DOHH2 (cell line): ENCODE data around the gene ROM1.
"Not testable (repeated sequence)": the region's sequence is repeated elsewhere in the genome, so short reads cannot be mapped to it uniquely, and the experiment has no call there.

Experiments
- H3F3A ChIP-seq: fragments of 200-600 bp; sonication (generic), shearing (Covaris generic); 2 replicates; pipeline ENCODE4 v1.6.0; 2016; ENCODE audit warnings: antibody characterized with exemption, mild to moderate bottlenecking; ENCODE audit not compliant: control insufficient read depth, insufficient read depth
- H3K27ac ChIP-seq: fragments of 200-600 bp; sonication (generic); 2 replicates; pipeline ENCODE4 v1.5.1; 2014; ENCODE audit warnings: low read depth, mild to moderate bottlenecking, low read length, moderate library complexity
- H3K27me3 ChIP-seq: fragments of 200-600 bp; sonication (generic); 2 replicates; pipeline ENCODE4 v1.6.1; 2014; ENCODE audit warnings: mild to moderate bottlenecking, low read length, mixed read lengths; ENCODE audit not compliant: control insufficient read depth
- H3K36me3 ChIP-seq: fragments of 200-600 bp; sonication (generic); 2 replicates; pipeline ENCODE4 v1.6.1; 2014; ENCODE audit warnings: mild to moderate bottlenecking, low read length, moderate library complexity, mixed read lengths; ENCODE audit not compliant: control insufficient read depth
- H3K4me1 ChIP-seq: fragments of 200-600 bp; sonication (generic); 2 replicates; pipeline ENCODE4 v1.6.1; 2014; ENCODE audit warnings: mild to moderate bottlenecking, low read length, mixed read lengths; ENCODE audit not compliant: control insufficient read depth
- H3K4me2 ChIP-seq: fragments of 200-600 bp; sonication (generic); 2 replicates; pipeline ENCODE4 v1.6.0; 2014; ENCODE audit warnings: mild to moderate bottlenecking, low read length, moderate library complexity
- H3K4me3 ChIP-seq: fragments of 200-600 bp; sonication (generic); 2 replicates; pipeline ENCODE4 v1.5.1; 2014; ENCODE audit warnings: mild to moderate bottlenecking, low read length, mixed read lengths
- H3K79me2 ChIP-seq: fragments of 200-600 bp; sonication (generic); 2 replicates; pipeline ENCODE4 v1.6.1; 2014; ENCODE audit warnings: mild to moderate bottlenecking, low read length, mixed read lengths; ENCODE audit not compliant: control insufficient read depth
- H3K9me2 ChIP-seq: fragments of 200-600 bp; sonication (generic); replicated peaks from 2 replicates; pipeline ENCODE4 v1.6.1; 2014; ENCODE audit warnings: mild to moderate bottlenecking, low read length, mixed read lengths; ENCODE audit not compliant: control insufficient read depth
- H3K9me3 ChIP-seq: fragments of 200-600 bp; sonication (generic); 2 replicates; pipeline ENCODE4 v1.6.1; 2014; ENCODE audit warnings: antibody characterized with exemption, low read length, mixed read lengths; ENCODE audit not compliant: control insufficient read depth, insufficient read depth
- H4K20me1 ChIP-seq: fragments of 200-600 bp; sonication (generic); 2 replicates; pipeline ENCODE4 v1.6.0; 2014; ENCODE audit warnings: low read depth, mild to moderate bottlenecking, antibody characterized with exemption, low read length, moderate library complexity; ENCODE audit not compliant: control insufficient read depth, insufficient read depth
- EZH2phosphoT487 ChIP-seq: fragments of 200-600 bp; sonication (generic); IDR thresholded peaks from 2 replicates; pipeline ENCODE4 v1.6.1; 2017; ENCODE audit warnings: borderline replicate concordance, mild to moderate bottlenecking, antibody characterized with exemption, low read length, moderate library complexity, mixed read lengths
- TF ChIP-seq, protein P1 (sequence below): fragments of 200-600 bp; sonication (generic); IDR thresholded peaks from one replicate; pipeline ENCODE4 v1.5.1; 2014; ENCODE audit warnings: antibody characterized with exemption, mild to moderate bottlenecking, low read depth, low read length; ENCODE audit not compliant: poor library complexity, severe bottlenecking

ROM1 gene

DNA sequence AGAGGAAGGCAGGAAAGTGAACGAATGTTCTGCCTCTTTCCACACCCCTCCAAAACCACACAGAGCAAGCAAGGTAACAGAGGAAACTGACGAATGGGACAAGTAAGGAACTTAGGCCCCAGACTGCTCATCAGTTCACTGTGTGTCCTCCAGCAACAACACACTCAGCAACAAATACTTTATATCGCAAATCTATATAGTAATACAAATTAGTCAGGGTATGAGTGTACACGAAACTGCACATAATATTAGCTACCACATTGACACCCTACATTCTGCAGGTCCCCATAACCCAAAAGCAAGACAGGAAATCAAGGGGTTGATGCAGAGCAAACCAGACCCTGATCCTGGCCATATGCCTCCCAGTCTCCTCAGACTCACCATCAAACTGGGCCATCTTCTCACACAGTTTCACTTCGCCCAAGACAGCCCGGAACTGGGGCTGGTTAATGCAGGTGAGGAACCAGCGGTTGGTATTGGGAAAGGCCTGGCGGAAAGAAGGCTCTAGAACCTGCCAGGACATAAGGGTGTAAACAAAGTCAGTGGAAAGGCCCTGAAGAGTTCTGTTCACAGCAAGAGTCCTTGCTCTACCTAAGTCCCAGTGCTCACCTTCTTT, 45.9 kb upstream of the ROM1 start:
- no peak for TF ChIP-seq EZH2phosphoT487
- TF ChIP-seq, protein P1, sequence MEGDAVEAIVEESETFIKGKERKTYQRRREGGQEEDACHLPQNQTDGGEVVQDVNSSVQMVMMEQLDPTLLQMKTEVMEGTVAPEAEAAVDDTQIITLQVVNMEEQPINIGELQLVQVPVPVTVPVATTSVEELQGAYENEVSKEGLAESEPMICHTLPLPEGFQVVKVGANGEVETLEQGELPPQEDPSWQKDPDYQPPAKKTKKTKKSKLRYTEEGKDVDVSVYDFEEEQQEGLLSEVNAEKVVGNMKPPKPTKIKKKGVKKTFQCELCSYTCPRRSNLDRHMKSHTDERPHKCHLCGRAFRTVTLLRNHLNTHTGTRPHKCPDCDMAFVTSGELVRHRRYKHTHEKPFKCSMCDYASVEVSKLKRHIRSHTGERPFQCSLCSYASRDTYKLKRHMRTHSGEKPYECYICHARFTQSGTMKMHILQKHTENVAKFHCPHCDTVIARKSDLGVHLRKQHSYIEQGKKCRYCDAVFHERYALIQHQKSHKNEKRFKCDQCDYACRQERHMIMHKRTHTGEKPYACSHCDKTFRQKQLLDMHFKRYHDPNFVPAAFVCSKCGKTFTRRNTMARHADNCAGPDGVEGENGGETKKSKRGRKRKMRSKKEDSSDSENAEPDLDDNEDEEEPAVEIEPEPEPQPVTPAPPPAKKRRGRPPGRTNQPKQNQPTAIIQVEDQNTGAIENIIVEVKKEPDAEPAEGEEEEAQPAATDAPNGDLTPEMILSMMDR, result no peak
- Histone ChIP-seq H3K9me3 (no peaks in the 10 kb centered on the region), H3K4me3 (no peak overlapping the region), H3K79me2 (peaks cover 71% of the 10 kb centered on the region), H3F3A (peaks cover 17% of the 10 kb centered on the region), H3K4me2 (no peak overlapping the region), H3K36me3 (peaks cover 91% of the 10 kb centered on the region), H4K20me1 (peaks cover 2% of the 10 kb centered on the region; the same call in 1 of the 2 replicates), H3K27ac (no peak overlapping the region), H3K9me2 (no peaks in the 10 kb centered on the region), H3K27me3 (no peaks in the 10 kb centered on the region), H3K4me1 (peaks cover 27% of the 10 kb centered on the region)

DNA sequence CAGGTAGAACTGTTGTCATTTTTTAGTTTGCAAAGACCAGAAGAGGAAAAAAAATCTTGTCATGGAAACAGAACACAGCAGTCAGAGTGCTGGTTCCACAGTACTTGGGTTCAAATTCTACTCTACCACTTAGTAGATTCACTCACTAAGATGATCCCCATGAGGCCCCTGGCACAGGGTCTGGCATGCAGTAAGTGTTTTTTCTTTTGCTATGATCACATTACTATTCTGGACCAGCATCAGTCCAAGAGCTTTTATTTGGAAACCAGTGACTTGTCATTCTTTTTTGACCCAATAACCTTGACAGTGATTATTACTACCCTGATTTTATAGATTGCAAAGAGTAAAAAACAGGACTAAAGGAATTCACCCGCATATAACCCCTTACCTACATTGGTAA, 43.4 kb upstream of the ROM1 start:
- Histone ChIP-seq H3K79me2 (peaks cover 81% of the 10 kb centered on the region), H3K36me3 (peaks cover 91% of the 10 kb centered on the region), H3K27ac (no peak overlapping the region), H3K27me3 (no peaks in the 10 kb centered on the region), H3K9me3 (no peaks in the 10 kb centered on the region), H3K9me2 (no peaks in the 10 kb centered on the region), H4K20me1 (peaks cover 4% of the 10 kb centered on the region; the same call in 1 of the 2 replicates), H3K4me1 (peaks cover 34% of the 10 kb centered on the region), H3K4me2 (no peak overlapping the region), H3F3A (peaks cover 9% of the 10 kb centered on the region), H3K4me3 (no peak overlapping the region)
- TF ChIP-seq EZH2phosphoT487, result no peak
- TF ChIP-seq, protein P1, result no peak

DNA sequence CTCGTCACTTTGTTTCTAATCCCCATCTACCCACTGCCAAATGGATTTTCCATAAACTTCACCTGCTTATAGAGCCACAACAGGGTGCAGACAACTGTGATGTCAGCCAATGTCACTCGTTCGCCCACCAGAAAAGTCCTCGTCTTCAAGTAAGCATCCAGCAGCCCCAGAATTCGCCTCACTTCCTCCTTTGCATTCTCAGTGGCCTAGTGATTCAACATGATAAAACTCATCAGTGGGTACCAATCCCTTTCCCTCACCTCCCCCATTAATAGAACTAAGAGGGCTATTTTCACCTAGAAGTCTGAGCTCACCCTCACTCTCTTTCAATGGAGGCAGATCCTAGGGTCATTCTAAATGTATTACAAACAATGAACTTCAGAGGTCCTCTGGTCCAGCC, 42.2 kb upstream of the ROM1 start:
- H3K27me3 ChIP-seq, H4K20me1 ChIP-seq, H3K9me3 ChIP-seq, H3K9me2 ChIP-seq, H3K27ac ChIP-seq: not testable (repeated sequence)
- H3K4me2 ChIP-seq, result peak overlapping the region; percentile 74
- peaks cover 92% of the 10 kb centered on the region for H3K36me3 ChIP-seq
- peaks cover 10% of the 10 kb centered on the region for H3F3A ChIP-seq
- H3K79me2 ChIP-seq, result peaks cover 89% of the 10 kb centered on the region
- peak overlapping the region; percentile 93; the same call in 1 of the 2 replicates for H3K4me3 ChIP-seq
- H3K4me1 ChIP-seq, result peaks cover 46% of the 10 kb centered on the region

DNA sequence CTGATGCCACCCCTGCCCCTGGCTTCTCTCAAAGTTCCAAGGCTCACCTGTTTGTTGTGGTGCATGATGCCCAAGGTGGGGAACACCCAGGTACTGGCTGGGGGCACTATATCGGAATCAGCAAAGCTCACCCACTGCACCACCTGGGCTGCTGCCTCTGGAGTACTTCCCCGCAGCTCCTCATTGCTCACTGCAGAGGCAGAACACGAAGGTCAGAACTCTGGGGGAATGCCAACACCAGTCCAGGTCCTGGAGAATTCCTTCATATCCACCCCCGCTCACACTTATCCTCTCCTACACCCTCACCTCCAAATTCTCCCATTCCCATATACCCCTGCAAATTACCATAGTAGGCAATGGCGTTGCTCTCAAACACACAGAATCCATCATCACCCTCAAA, 41.6 kb upstream of the ROM1 start:
- H3K27me3 ChIP-seq, H3K27ac ChIP-seq, H4K20me1 ChIP-seq, H3F3A ChIP-seq, H3K9me2 ChIP-seq, H3K9me3 ChIP-seq: not testable (repeated sequence)
- H3K36me3 ChIP-seq, result peaks cover 92% of the 10 kb centered on the region
- peak overlapping the region; percentile 93 for H3K4me3 ChIP-seq
- H3K79me2 ChIP-seq, result peaks cover 87% of the 10 kb centered on the region
- peaks cover 48% of the 10 kb centered on the region for H3K4me1 ChIP-seq
- H3K4me2 ChIP-seq, result peak overlapping the region; percentile 74
